HepG2 (cell line): ENCODE results near the gene DPP6. TPM values are rescaled to one million over a fixed set of nuclear protein-coding genes. Genes with fewer than 3 reads are reported as not detected.

Source experiments
- ATAC-seq: fragments of 200-7000 bp; cut with Tn5 transposase; 3 replicates; pipeline ENCODE4 v1.9.1; 2020; ENCODE audit warnings: mild to moderate bottlenecking, moderate library complexity
- BruUV-seq: library from RNA; stranded (reverse); fragments of 400-500 nt; replicated peaks from 2 replicates; lab custom pipeline; 2021; lab: Mats Ljungman, UMichigan
- CTCF ChIA-PET: fragments of 300-600 bp; formaldehyde crosslinking; extraction: SDS; loops from one replicate; lab custom pipeline; 2021; ENCODE audit warnings: low total read pairs, inconsistent platforms, low intra/inter-chr PET ratio; lab: Yijun Ruan, JAX
- POLR2A ChIA-PET: fragments of 350-600 bp; sonication (Branson Sonifier 250); formaldehyde crosslinking; loops from one replicate; lab custom pipeline; 2020; ENCODE audit warnings: antibody characterized with exemption, inconsistent platforms; lab: Yijun Ruan, JAX
- DNase-seq: peaks from one replicate; pipeline ENCODE4 v3.0.0-alpha.2; 2015; ENCODE audit warnings: low spot score
- FAIRE-seq: peaks from 3 replicates; lab custom pipeline; 2011; peaks lifted over from hg19 to GRCh38; lab: Jason Lieb, UNC
- H2AFZ ChIP-seq: one replicate; pipeline ENCODE4 v1.6.1; 2011; ENCODE audit warnings: low read length, inconsistent platforms
- H3K27ac ChIP-seq: fragments of 300-600 bp; 3 replicates; pipeline ENCODE4 v1.8.0; 2011; ENCODE audit warnings: mixed run types, mild to moderate bottlenecking, mixed read lengths, low read length, inconsistent platforms; ENCODE audit not compliant: insufficient read depth; ENCODE audit errors: extremely low read length
- H3K27me3 ChIP-seq, 2 experiments: fragments of 200-600 bp in 1 of 2; 2 replicates in 1 of 2; 3 replicates in 1 of 2; pipeline versions ENCODE4 v1.6.0 to v1.8.0; 2011; ENCODE audit warnings: low read length in 2 of 2, mild to moderate bottlenecking in 2 of 2, moderate library complexity in 2 of 2, inconsistent platforms in 1 of 2; ENCODE audit not compliant: insufficient read depth in 2 of 2, control insufficient read depth in 1 of 2
- H3K36me3 ChIP-seq, 2 experiments: fragments of 200-600 bp in 1 of 2; replicated peaks in 1 of 2; 2 replicates in 1 of 2; 3 replicates in 1 of 2; pipeline versions ENCODE4 v1.5.1 to v1.8.0; 2011; ENCODE audit warnings: low read length in 2 of 2, inconsistent platforms in 1 of 2; ENCODE audit not compliant: insufficient read depth in 2 of 2, control insufficient read depth in 1 of 2
- H3K4me1 ChIP-seq: 2 replicates; pipeline ENCODE4 v1.5.1; 2012; ENCODE audit warnings: low read length, inconsistent platforms; ENCODE audit not compliant: insufficient read depth
- H3K4me2 ChIP-seq: 2 replicates; pipeline ENCODE4 v1.6.0; 2011; ENCODE audit warnings: low read depth, low read length, inconsistent platforms
- H3K4me3 ChIP-seq, 3 experiments: fragments of 200-600 bp in 1 of 3; sonication (generic), shearing (Covaris generic) in 1 of 3; replicated peaks in 1 of 3; 2 replicates each; pipeline ENCODE4 v1.5.1; 2011 to 2016; ENCODE audit warnings: low read length in 3 of 3, inconsistent platforms in 2 of 3, low read depth in 2 of 3, mild to moderate bottlenecking in 2 of 3, control low read depth in 1 of 3, mixed read lengths in 1 of 3; ENCODE audit not compliant: insufficient read depth in 1 of 3
- H3K79me2 ChIP-seq: one replicate; pipeline ENCODE4 v1.6.1; 2011; ENCODE audit warnings: low read length, inconsistent platforms; ENCODE audit not compliant: insufficient read depth
- H3K9ac ChIP-seq: 2 replicates; pipeline ENCODE4 v1.6.0; 2011; ENCODE audit warnings: mild to moderate bottlenecking, low read depth, low read length, inconsistent platforms; ENCODE audit not compliant: insufficient read depth
- H3K9me3 ChIP-seq: 2 replicates; pipeline ENCODE4 v1.5.1; 2012; ENCODE audit warnings: mild to moderate bottlenecking, low read length
- H4K20me1 ChIP-seq: 2 replicates; pipeline ENCODE4 v1.6.0; 2011; ENCODE audit warnings: inconsistent platforms, mild to moderate bottlenecking, low read length, moderate library complexity; ENCODE audit not compliant: insufficient read depth
- ETS1 ChIP-seq: sonication (generic); formaldehyde crosslinking; IDR thresholded peaks from 2 replicates; pipeline ENCODE4 v1.4.0; 2020; ENCODE audit warnings: missing genetic modification reagents
- IRX3 ChIP-seq: sonication (generic); formaldehyde crosslinking; IDR thresholded peaks from 2 replicates; pipeline ENCODE4 v1.8.1; 2023; ENCODE audit warnings: mild to moderate bottlenecking, low read depth, missing genetic modification reagents, borderline replicate concordance
- KDM2A ChIP-seq: sonication (generic); formaldehyde crosslinking; IDR thresholded peaks from 2 replicates; pipeline ENCODE4 v1.4.0; 2020; ENCODE audit warnings: low read depth, missing genetic modification reagents, borderline replicate concordance
- NFE2L2 ChIP-seq: fragments of 150-350 bp; IDR thresholded peaks from 2 replicates; pipeline ENCODE4 v1.6.1; 2014; ENCODE audit warnings: low read length
- NR2F6 ChIP-seq, 2 experiments: IDR thresholded peaks; 2 replicates each; pipeline ENCODE4 v1.6.1; 2016; ENCODE audit warnings: antibody characterized with exemption in 1 of 2, mild to moderate bottlenecking in 1 of 2
- YEATS2 ChIP-seq: sonication (generic); formaldehyde crosslinking; IDR thresholded peaks from 2 replicates; pipeline ENCODE4 v1.4.0; 2020; ENCODE audit warnings: missing genetic modification reagents, borderline replicate concordance
- ZBTB37 ChIP-seq: sonication (generic); formaldehyde crosslinking; IDR thresholded peaks from 2 replicates; pipeline ENCODE4 v1.4.0; 2020; ENCODE audit warnings: mild to moderate bottlenecking, missing genetic modification reagents
- ZNF3 ChIP-seq: IDR thresholded peaks from 2 replicates; pipeline ENCODE4 v1.7.0; 2017; ENCODE audit warnings: inconsistent platforms
- ZNF367 ChIP-seq: sonication (generic); formaldehyde crosslinking; IDR thresholded peaks from 2 replicates; pipeline ENCODE4 v1.4.0; 2020; ENCODE audit warnings: missing genetic modification reagents, borderline replicate concordance
- ZNF441 ChIP-seq: sonication (generic); formaldehyde crosslinking; IDR thresholded peaks from 2 replicates; pipeline ENCODE4 v1.7.0; 2021; ENCODE audit warnings: missing genetic modification reagents, borderline replicate concordance
- ZNF672 ChIP-seq: sonication (generic); formaldehyde crosslinking; IDR thresholded peaks from 2 replicates; pipeline ENCODE4 v1.8.1; 2022; ENCODE audit warnings: missing genetic modification reagents
- ZNF713 ChIP-seq: sonication (generic); formaldehyde crosslinking; IDR thresholded peaks from 2 replicates; pipeline ENCODE4 v1.4.0; 2020; ENCODE audit warnings: mild to moderate bottlenecking, missing genetic modification reagents
- ZNF788 ChIP-seq: sonication (generic); formaldehyde crosslinking; IDR thresholded peaks from 2 replicates; pipeline ENCODE4 v1.5.0; 2020; ENCODE audit warnings: mild to moderate bottlenecking, missing genetic modification reagents, borderline replicate concordance
- WGBS: methylation state at CpG from one replicate; pipeline ENCODE4 v1.1.6; 2017; ENCODE audit warnings: low lambda C conversion rate; 5-methylcytosine and 5-hydroxymethylcytosine counted together
- in situ Hi-C: cut with HindIII; loops from 2 replicates; pipeline ENCODE4 v1.10.0; 2017; ENCODE audit warnings: low pct_unique_long_range_greater_than_20kb; ENCODE audit not compliant: extremely low pct_ligation_motif_present
- intact Hi-C: fragments of 100-400 bp; cut with micrococcal nuclease; formaldehyde crosslinking; loops from one replicate; pipeline ENCODE4 v1.10.0; 2022; ENCODE audit not compliant: unreplicated experiment
- polyA plus RNA-seq, 8 experiments: library from polyadenylated mRNA; depleted of rRNA in 3 of 8; stranded (reverse) in 7 of 8; unstranded in 1 of 8; fragments of >200 nt; fragmentation: Illumina TruSeq in 4 of 8; extraction: Trizol in 4 of 8; gene quantifications; 2 replicates each; pipeline versions ENCODE4 v1.2.1 to v1.2.3, GENCODE V29; 2011 to 2016; ENCODE audit warnings: low read depth in 4 of 8, missing spikeins in 1 of 8, mixed read lengths in 1 of 8; ENCODE audit not compliant: insufficient read depth in 1 of 8
- total RNA-seq, 5 experiments: library from RNA; depleted of rRNA; stranded (reverse); fragments of >200 nt; fragmentation: Illumina TruSeq; extraction: Trizol; gene quantifications; 2 replicates each; pipeline ENCODE4 v1.2.3, GENCODE V29; 2016; ENCODE audit warnings: low read depth in 1 of 5
- TF ChIP-seq, protein P1 (sequence below): sonication (generic); formaldehyde crosslinking; IDR thresholded peaks from 2 replicates; pipeline ENCODE4 v1.4.0; 2020; ENCODE audit warnings: missing genetic modification reagents
- TF ChIP-seq, protein P2 (sequence below): sonication (generic); formaldehyde crosslinking; IDR thresholded peaks from 2 replicates; pipeline ENCODE4 v1.4.0; 2020; ENCODE audit warnings: missing genetic modification reagents
- TF ChIP-seq, protein P3 (sequence below): sonication (generic); formaldehyde crosslinking; IDR thresholded peaks from 2 replicates; pipeline ENCODE4 v1.4.0; 2020; ENCODE audit warnings: missing genetic modification reagents, mild to moderate bottlenecking, borderline replicate concordance

DPP6 gene
- total and polyA plus RNA-seq, 2 of the 13 experiments (the other 11 are each of a cell fraction or from before 2014, with no cell fraction given): not detected

DNA sequence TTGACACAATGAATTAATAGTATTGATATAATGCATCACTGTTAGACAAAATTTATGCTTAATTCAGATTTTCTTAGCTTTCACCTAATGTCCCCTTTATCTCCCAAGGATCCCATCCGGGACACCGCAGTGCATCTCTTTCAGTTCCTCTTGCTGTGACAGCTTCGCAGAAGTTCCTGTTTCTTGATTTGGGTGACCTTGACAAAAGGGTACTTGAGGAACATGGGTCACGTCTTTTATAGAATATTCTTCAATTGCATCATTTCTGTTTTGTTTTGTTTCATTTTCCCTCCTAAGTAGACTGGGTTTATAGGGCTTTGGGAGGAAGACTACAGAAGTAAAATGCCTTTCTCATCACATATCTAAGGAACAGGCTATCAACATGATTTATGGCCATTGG, 453.2 kb downstream of the DPP6 start:
- intact Hi-C loops: no loop called here
- POLR2A ChIA-PET: no interaction called here
- Histone ChIP-seq H3K79me2 (no peaks in the 10 kb centered on the region), H4K20me1 (no peaks in the 10 kb centered on the region), H3K9ac (no peak overlapping the region), H3K4me1 (no peaks in the 10 kb centered on the region), H3K4me3 (no peak overlapping the region), H3K9me3 (peaks cover 15% of the 10 kb centered on the region), H2AFZ (no peak overlapping the region), H3K36me3 (no peaks in the 10 kb centered on the region), H3K4me2 (no peak overlapping the region), H3K27ac (no peak overlapping the region), H3K27me3 (no peaks in the 10 kb centered on the region)
- FAIRE-seq (no peak), DNase-seq (no peak), ATAC-seq (no peak)
- in situ Hi-C loops: no loop called here
- BruUV-seq: no TSS peak
- CTCF ChIA-PET: no interaction called here
- 26% methylated on average over 4 of the region's 4 CpGs for WGBS
- no peak for TF ChIP-seq KDM2A
- no peak for TF ChIP-seq ZBTB37
- no peak for TF ChIP-seq ETS1
- no peak for TF ChIP-seq ZNF672 (CRISPR knock-in tag)
- TF ChIP-seq, protein P1, sequence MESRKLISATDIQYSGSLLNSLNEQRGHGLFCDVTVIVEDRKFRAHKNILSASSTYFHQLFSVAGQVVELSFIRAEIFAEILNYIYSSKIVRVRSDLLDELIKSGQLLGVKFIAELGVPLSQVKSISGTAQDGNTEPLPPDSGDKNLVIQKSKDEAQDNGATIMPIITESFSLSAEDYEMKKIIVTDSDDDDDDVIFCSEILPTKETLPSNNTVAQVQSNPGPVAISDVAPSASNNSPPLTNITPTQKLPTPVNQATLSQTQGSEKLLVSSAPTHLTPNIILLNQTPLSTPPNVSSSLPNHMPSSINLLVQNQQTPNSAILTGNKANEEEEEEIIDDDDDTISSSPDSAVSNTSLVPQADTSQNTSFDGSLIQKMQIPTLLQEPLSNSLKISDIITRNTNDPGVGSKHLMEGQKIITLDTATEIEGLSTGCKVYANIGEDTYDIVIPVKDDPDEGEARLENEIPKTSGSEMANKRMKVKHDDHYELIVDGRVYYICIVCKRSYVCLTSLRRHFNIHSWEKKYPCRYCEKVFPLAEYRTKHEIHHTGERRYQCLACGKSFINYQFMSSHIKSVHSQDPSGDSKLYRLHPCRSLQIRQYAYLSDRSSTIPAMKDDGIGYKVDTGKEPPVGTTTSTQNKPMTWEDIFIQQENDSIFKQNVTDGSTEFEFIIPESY (CRISPR knock-in tag): no peak
- TF ChIP-seq NR2F6 (IDR thresholded peaks at IDR 0.05): no peak
- TF ChIP-seq NR2F6 (CRISPR knock-in tag; IDR thresholded peaks at IDR 0.05): no peak
- TF ChIP-seq YEATS2 (CRISPR knock-in tag): no peak
- no peak for TF ChIP-seq ZNF367 (CRISPR knock-in tag)
- TF ChIP-seq ZNF3 (CRISPR knock-in tag): no peak
- TF ChIP-seq, protein P2, sequence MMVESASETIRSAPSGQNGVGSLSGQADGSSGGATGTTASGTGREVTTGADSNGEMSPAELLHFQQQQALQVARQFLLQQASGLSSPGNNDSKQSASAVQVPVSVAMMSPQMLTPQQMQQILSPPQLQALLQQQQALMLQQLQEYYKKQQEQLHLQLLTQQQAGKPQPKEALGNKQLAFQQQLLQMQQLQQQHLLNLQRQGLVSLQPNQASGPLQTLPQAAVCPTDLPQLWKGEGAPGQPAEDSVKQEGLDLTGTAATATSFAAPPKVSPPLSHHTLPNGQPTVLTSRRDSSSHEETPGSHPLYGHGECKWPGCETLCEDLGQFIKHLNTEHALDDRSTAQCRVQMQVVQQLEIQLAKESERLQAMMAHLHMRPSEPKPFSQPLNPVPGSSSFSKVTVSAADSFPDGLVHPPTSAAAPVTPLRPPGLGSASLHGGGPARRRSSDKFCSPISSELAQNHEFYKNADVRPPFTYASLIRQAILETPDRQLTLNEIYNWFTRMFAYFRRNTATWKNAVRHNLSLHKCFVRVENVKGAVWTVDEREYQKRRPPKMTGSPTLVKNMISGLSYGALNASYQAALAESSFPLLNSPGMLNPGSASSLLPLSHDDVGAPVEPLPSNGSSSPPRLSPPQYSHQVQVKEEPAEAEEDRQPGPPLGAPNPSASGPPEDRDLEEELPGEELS (CRISPR knock-in tag): no peak
- no peak for TF ChIP-seq NFE2L2
- TF ChIP-seq, protein P3, sequence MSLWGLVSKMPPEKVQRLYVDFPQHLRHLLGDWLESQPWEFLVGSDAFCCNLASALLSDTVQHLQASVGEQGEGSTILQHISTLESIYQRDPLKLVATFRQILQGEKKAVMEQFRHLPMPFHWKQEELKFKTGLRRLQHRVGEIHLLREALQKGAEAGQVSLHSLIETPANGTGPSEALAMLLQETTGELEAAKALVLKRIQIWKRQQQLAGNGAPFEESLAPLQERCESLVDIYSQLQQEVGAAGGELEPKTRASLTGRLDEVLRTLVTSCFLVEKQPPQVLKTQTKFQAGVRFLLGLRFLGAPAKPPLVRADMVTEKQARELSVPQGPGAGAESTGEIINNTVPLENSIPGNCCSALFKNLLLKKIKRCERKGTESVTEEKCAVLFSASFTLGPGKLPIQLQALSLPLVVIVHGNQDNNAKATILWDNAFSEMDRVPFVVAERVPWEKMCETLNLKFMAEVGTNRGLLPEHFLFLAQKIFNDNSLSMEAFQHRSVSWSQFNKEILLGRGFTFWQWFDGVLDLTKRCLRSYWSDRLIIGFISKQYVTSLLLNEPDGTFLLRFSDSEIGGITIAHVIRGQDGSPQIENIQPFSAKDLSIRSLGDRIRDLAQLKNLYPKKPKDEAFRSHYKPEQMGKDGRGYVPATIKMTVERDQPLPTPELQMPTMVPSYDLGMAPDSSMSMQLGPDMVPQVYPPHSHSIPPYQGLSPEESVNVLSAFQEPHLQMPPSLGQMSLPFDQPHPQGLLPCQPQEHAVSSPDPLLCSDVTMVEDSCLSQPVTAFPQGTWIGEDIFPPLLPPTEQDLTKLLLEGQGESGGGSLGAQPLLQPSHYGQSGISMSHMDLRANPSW (CRISPR knock-in tag): no peak
- no peak for TF ChIP-seq IRX3 (CRISPR knock-in tag)
- no peak for TF ChIP-seq ZNF441 (CRISPR knock-in tag)
- TF ChIP-seq ZNF713 (CRISPR knock-in tag): no peak
- no peak for TF ChIP-seq ZNF788
